ENCODE measurements around the gene OTUD5.
A peak's percentile ranks its signal among the peaks of the same experiment; 100 is the strongest.
"Not testable (repeated sequence)": the region's sequence is repeated elsewhere in the genome, so short reads cannot be mapped to it uniquely, and the experiment has no call there.

The OTUD5 gene

DNA sequence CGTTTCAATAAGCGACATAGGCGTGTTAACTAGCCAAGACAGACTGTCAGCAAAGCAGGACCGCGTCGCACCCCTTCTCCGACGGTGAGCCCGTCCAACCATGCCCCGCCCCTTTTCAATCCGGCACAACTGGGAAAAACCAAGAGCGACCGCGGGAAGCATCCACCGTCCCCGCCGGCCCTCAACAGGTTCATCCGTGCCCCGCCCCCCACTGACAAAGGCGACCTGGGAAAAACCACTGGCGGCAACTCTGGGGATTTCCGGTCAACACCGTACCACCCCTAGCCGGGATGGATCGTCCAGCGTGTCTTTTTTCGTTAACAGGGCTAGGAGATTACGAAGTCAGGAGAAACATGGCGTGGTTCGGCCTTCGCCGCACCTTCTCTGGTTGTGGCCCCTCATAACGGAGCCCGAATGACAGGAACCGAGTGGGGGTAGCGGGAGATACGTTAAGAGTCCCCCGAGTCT is 60.2 kb downstream of the OTUD5 start:
- Histone ChIP-seq H4K20me1 (peaks cover 36% of the 10 kb centered on the region), H3K27ac (peak overlapping the region; percentile 89), H3K9ac (peak overlapping the region; percentile 87), H3K4me1 (peaks cover 24% of the 10 kb centered on the region), H3K4me2 (peak overlapping the region; percentile 64), H3K4me3 (peak overlapping the region; percentile 76), H3K36me3 (peaks cover 41% of the 10 kb centered on the region), H3K9me3 (peaks cover 11% of the 10 kb centered on the region; the same call in 1 of the 2 replicates), H3K27me3 (peaks cover 14% of the 10 kb centered on the region)
- no peak for TF ChIP-seq Cebpa-rat (IDR thresholded peaks at IDR 0.05)

DNA sequence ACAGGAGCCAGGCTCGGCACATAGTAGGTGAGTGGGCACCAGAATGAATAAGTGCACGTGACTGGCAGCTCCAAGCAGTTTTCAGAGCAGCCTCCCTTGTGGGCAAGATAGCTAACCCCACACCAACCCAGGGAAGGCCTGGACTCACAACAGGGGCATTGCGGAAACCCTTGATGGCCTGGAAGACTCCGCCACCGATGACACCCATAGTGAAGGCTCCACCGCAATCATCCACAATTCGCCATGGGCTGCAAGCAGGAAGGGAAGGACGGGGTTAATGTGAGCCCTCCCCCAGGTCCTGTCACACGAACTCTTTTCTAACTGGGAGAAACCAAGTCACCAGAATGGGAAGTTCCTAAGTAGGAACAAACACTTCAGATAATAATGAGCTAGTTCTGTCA is 60.8 kb downstream of the OTUD5 start:
- Histone ChIP-seq H3K36me3 (peaks cover 35% of the 10 kb centered on the region), H3K9me3 (peaks cover 13% of the 10 kb centered on the region; the same call in 1 of the 2 replicates)

GRCh38 chrX:48894891-48895290 is 62.5 kb downstream of the OTUD5 start:
- Histone ChIP-seq H3K4me2 (no peak overlapping the region), H3K9me3 (peaks cover 17% of the 10 kb centered on the region; the same call in 1 of the 2 replicates), H3K9ac (no peak overlapping the region), H3K27ac (no peak overlapping the region), H3K4me3 (no peak overlapping the region), H3K27me3 (peaks cover 9% of the 10 kb centered on the region), H3K4me1 (peaks cover 33% of the 10 kb centered on the region), H4K20me1 (peaks cover 36% of the 10 kb centered on the region), H3K36me3 (peaks cover 22% of the 10 kb centered on the region)
- TF ChIP-seq Cebpa-rat (IDR thresholded peaks at IDR 0.05): no peak

More for the DNA sequence above, 60.8 kb downstream of the OTUD5 start:
- H3K9ac ChIP-seq: peak overlapping the region; percentile 87
- H4K20me1 ChIP-seq: peaks cover 36% of the 10 kb centered on the region
- peak overlapping the region; percentile 76 for H3K4me3 ChIP-seq
- peak overlapping the region; percentile 89 for H3K27ac ChIP-seq
- peak overlapping the region; percentile 64 for H3K4me2 ChIP-seq
- peaks cover 9% of the 10 kb centered on the region for H3K27me3 ChIP-seq
- H3K4me1 ChIP-seq: peaks cover 27% of the 10 kb centered on the region
- no peak for TF ChIP-seq Cebpa-rat (IDR thresholded peaks at IDR 0.05)

DNA sequence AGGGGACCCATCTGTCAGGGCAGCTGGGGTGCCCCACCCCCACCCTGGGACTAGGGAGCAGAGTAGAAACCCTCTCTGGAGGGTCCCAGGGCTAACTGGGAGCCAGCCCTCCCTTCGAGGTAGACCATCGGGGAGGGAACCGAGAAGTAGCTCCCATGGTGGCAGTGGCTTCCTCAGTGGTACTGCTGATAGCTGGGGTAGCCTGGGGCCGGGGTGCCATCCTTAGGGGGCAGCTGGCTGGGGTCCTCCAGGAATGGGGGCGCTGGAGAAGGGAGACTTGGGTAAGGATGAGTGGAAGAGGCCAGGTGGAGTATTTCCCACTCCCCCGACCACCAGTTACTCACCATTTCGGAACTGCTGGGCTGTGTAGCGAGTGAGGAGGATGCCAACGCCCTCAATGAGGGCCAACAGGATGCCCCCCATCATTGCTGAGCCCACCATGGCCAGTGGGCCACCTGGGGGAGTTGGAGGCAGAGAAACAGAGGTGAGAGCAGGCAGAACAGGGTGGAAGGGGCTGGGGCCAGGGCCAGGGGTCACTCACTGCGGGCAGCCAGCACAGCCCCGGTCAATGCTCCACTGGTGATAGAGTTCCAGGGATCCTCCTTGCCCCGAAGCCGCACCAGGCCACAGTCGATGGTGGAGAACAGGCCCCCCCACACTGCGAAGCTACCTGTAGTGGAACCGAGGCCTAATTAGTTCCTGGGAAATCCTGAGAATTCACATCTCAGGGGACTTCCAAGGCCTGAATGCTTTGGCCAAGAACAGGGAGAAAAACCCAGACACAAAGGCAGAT is 63.7 kb downstream of the OTUD5 start:
- Histone ChIP-seq H3K36me3 (peaks cover 22% of the 10 kb centered on the region), H3K9me3 (peaks cover 17% of the 10 kb centered on the region; the same call in 1 of the 2 replicates), H3K9ac (no peak overlapping the region), H3K27me3 (peaks cover 11% of the 10 kb centered on the region), H3K27ac (no peak overlapping the region), H3K4me3 (no peak overlapping the region), H4K20me1 (peaks cover 36% of the 10 kb centered on the region), H3K4me1 (peaks cover 23% of the 10 kb centered on the region), H3K4me2 (no peak overlapping the region)
- no peak for TF ChIP-seq Cebpa-rat (IDR thresholded peaks at IDR 0.05)

- no peak overlapping the region for H3K4me3 ChIP-seq
- H3K4me1 ChIP-seq: peaks cover 20% of the 10 kb centered on the region
- peaks cover 15% of the 10 kb centered on the region; the same call in 1 of the 2 replicates for H3K9me3 ChIP-seq
- H3K27me3 ChIP-seq: peaks cover 11% of the 10 kb centered on the region
- peaks cover 22% of the 10 kb centered on the region for H3K36me3 ChIP-seq
- no peak for TF ChIP-seq Cebpa-rat (IDR thresholded peaks at IDR 0.05)
- no peak overlapping the region for H3K4me2 ChIP-seq
- H4K20me1 ChIP-seq: peaks cover 36% of the 10 kb centered on the region
- H3K9ac ChIP-seq: no peak overlapping the region
- no peak overlapping the region for H3K27ac ChIP-seq
Measured at GRCh38 chrX:48892896-48893295, 64.5 kb downstream of the OTUD5 start.

DNA sequence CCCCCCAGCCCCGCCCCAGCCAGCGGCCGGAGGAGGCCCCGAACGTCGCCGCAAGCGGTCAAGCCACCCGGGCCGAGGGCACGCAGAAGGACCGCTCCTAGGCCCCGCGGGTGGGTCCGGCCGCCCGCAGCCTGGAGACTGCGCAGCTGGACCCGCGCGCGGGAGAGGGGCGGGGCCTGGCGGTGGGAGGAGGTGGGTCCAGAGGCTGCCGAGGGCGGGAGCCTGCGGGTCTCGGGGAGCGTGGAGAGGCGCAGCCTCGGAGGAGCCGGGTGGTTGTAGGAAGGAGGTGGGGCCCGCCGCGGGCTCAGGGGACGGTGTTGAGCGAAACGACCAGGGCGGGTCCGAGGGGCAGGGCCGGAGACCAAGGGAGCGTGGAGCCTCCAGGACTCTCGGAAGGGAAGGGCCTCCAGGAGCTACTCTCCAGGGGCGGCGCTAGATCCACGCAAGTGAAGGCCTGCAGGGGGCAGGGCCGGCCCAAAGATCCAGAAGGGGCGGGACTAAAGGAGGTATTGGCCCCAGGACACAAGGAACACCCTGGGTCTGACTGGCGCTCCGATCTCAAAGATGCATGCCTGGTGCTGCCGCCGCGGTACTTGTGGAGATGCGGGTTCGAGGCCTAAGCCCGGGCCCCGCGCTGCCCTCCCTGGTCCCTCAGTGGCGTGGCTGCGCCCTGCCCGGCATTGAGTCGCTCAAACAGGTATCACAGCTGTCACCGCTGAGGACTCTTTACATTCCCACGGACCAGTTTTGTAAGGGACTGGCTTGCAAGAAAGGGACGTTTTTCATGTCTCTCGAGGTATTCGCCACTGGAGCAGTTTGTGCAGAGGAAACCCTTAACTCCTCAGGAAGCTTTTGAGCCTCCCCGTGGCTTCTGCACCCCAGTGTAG is 65.8 kb downstream of the OTUD5 start:
- Histone ChIP-seq H3K36me3 (peaks cover 22% of the 10 kb centered on the region), H3K27ac (no peak overlapping the region), H3K9ac (peak overlapping the region; percentile 64), H3K4me1 (peaks cover 18% of the 10 kb centered on the region), H3K4me3 (peak overlapping the region; percentile 69), H4K20me1 (peaks cover 31% of the 10 kb centered on the region), H3K4me2 (peak overlapping the region; percentile 71), H3K27me3 (peaks cover 11% of the 10 kb centered on the region), H3K9me3 (0 out of 2 replicates have a peak, but pooled peaks cover 6% of the 10 kb centered on the region)
- TF ChIP-seq Cebpa-rat (IDR thresholded peaks at IDR 0.05): no peak

DNA sequence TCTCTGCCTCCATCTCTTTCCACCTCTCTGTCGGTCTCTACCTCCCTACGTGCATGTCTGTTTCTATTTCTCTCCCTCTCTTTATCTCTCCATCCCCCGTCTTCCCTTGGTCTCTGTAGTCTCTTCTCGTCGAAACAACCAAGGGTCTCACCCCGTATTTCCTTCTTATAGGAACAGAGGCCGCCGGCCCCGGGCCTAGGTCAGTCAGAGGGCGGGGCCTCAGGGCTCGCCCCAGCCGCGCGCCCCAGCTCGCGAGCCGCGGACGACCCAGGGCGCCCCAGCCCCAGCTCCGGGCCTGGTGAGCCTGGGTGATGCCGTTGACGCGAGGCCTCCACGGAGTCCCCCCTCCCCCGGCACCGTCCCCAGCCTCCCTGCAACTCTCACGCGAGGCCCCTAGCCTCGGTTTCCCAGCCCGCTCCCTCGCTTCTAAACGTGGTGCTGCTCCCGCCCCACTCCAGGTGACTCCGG is 66.4 kb downstream of the OTUD5 start:
- Histone ChIP-seq H3K4me3 (peak overlapping the region; percentile 69), H3K27me3 (peaks cover 11% of the 10 kb centered on the region), H3K4me1 (peaks cover 12% of the 10 kb centered on the region; the same call in 1 of the 2 replicates), H3K4me2 (peak overlapping the region; percentile 71), H3K9me3 (0 out of 2 replicates have a peak, but pooled peaks cover 6% of the 10 kb centered on the region), H3K9ac (peak overlapping the region; percentile 64), H3K36me3 (peaks cover 22% of the 10 kb centered on the region), H4K20me1 (peaks cover 25% of the 10 kb centered on the region), H3K27ac (no peak overlapping the region)
- TF ChIP-seq Cebpa-rat (IDR thresholded peaks at IDR 0.05): no peak

GRCh38 chrX:48890296-48890925 is 67.0 kb downstream of the OTUD5 start:
- peaks cover 12% of the 10 kb centered on the region; the same call in 1 of the 2 replicates for H3K4me1 ChIP-seq
- no peak for TF ChIP-seq Cebpa-rat (IDR thresholded peaks at IDR 0.05)
- H3K27me3 ChIP-seq: peaks cover 7% of the 10 kb centered on the region
- no peak overlapping the region for H3K27ac ChIP-seq
- H3K36me3 ChIP-seq: peaks cover 21% of the 10 kb centered on the region
- peak overlapping the region; percentile 69 for H3K4me3 ChIP-seq
- peaks cover 19% of the 10 kb centered on the region for H4K20me1 ChIP-seq
- H3K9ac ChIP-seq: peak overlapping the region; percentile 64; the same call in 1 of the 2 replicates
- H3K9me3 ChIP-seq: 0 out of 2 replicates have a peak, but pooled peaks cover 6% of the 10 kb centered on the region
- peak overlapping the region; percentile 71 for H3K4me2 ChIP-seq

- H3K27ac ChIP-seq, H3K9me3 ChIP-seq, H3K4me1 ChIP-seq, H3K4me3 ChIP-seq, H3K9ac ChIP-seq, H4K20me1 ChIP-seq, H3K27me3 ChIP-seq, H3K36me3 ChIP-seq, H3K4me2 ChIP-seq: not testable (repeated sequence)
Measured at GRCh38 chrX:48886586-48886985, 70.8 kb downstream of the OTUD5 start.

Measured in BLaER1 (cell line).